IMR-90 (cell line): ENCODE data around the gene USH2A.

Source experiments
- BHLHE40 ChIP-seq: fragments of 150-350 bp; IDR thresholded peaks from 2 replicates; pipeline ENCODE4 v1.6.1; 2016; ENCODE audit warnings: mild to moderate bottlenecking, low read depth, low read length
- CEBPB ChIP-seq: IDR thresholded peaks from 2 replicates; pipeline ENCODE4 v1.6.1; 2012; ENCODE audit warnings: low read depth, low read length, improper control_type of control experiment
- CTCF ChIP-seq: conservative IDR thresholded peaks from 2 replicates; pipeline ENCODE4 v1.5.1; 2012; ENCODE audit warnings: mild to moderate bottlenecking, low read depth, low read length, improper control_type of control experiment
- FOS ChIP-seq: fragments of 150-350 bp; IDR thresholded peaks from 2 replicates; pipeline ENCODE4 v1.6.1; 2016; ENCODE audit warnings: low read depth, low read length
- MAFK ChIP-seq: IDR thresholded peaks from 2 replicates; pipeline ENCODE4 v1.6.1; 2012; ENCODE audit warnings: low read depth, low read length, improper control_type of control experiment
- MXI1 ChIP-seq: IDR thresholded peaks from 2 replicates; pipeline ENCODE4 v1.6.1; 2012; ENCODE audit warnings: low read depth, mild to moderate bottlenecking, low read length, moderate library complexity, borderline replicate concordance
- POLR2A ChIP-seq: IDR thresholded peaks from 2 replicates; pipeline ENCODE4 v1.6.1; 2012; ENCODE audit warnings: mild to moderate bottlenecking, low read depth, low read length
- RAD21 ChIP-seq: IDR thresholded peaks from 2 replicates; pipeline ENCODE4 v1.6.1; 2012; ENCODE audit warnings: low read length, improper control_type of control experiment
- RCOR1 ChIP-seq: IDR thresholded peaks from 2 replicates; pipeline ENCODE4 v1.6.1; 2012; ENCODE audit warnings: mild to moderate bottlenecking, low read length, improper control_type of control experiment; ENCODE audit not compliant: insufficient replicate concordance
- SMC3 ChIP-seq: fragments of 150-350 bp; IDR thresholded peaks from 2 replicates; pipeline ENCODE4 v1.6.1; 2016; ENCODE audit warnings: low read depth, mild to moderate bottlenecking, antibody characterized with exemption, low read length, moderate library complexity
- USF2 ChIP-seq: fragments of 150-350 bp; IDR thresholded peaks from 2 replicates; pipeline ENCODE4 v1.6.1; 2017; ENCODE audit warnings: mild to moderate bottlenecking, antibody characterized with exemption, low read length, low read depth

- TF ChIP-seq SMC3 (no peak), CTCF (no peak), CEBPB (no peak), RAD21 (no peak), RCOR1 (no peak), POLR2A (no peak), MXI1 (no peak), FOS (no peak), BHLHE40 (no peak), MAFK (no peak), USF2 (no peak)
Observed at GRCh38 chr1:215589650-215590435, 833.4 kb downstream of the USH2A start.
